ENCODE data around the gene NRIP1.

Gene NRIP1

DNA sequence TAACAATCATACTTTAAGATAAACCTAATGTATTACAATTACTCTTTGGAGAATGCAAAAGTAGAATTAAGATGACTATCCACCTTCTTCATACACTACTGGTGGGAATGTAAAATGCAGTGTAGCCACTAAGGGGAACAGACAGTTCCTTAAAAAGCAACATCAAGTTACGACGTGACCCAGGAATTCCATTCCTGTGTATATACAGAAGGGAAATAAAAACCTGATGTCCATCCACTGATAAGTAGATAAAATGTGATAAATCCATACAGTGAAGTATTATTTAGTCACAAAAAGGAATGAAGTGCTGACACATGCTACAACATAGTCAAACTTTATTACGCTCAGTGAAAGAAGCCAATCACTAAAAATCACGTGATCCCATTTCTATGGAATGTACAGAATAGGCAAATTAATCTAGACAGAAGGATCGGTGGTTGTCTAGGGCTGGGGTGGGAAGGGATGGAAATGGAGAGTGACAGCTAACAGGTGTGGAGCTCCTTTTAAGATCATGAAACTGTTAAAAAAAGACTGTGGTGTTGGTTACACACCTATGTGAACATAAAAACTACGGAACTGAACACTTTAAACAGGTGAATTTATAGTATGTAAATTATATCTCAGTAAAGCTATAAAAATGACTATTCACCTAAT is 42.1 kb downstream of the NRIP1 start:
- H3K9me3 ChIP-seq (ENCODE audit: control insufficient read depth in 2 of 2, low read length in 2 of 2): no peaks in the 10 kb centered on the region
- H3K27ac ChIP-seq (ENCODE audit: low read length): no peak overlapping the region
- H3K9ac ChIP-seq (ENCODE audit: low read length in 2 of 2): no peak overlapping the region
- no peaks in the 10 kb centered on the region for H3K36me3 ChIP-seq (ENCODE audit: control insufficient read depth in 2 of 2, insufficient read depth in 2 of 2, low read length in 2 of 2)
- no peak overlapping the region for H3K4me3 ChIP-seq (ENCODE audit: low read length in 2 of 2)
- H3K4me1 ChIP-seq (ENCODE audit: control insufficient read depth, insufficient read depth, low read length): no peaks in the 10 kb centered on the region
- H3K27me3 ChIP-seq (ENCODE audit: control insufficient read depth in 1 of 2, insufficient read depth in 2 of 2, low read length in 2 of 2): no peaks in the 10 kb centered on the region

GRCh38 chr21:15020797-15021196 is 44.0 kb downstream of the NRIP1 start:
- no peak overlapping the region for H3K4me3 ChIP-seq (ENCODE audit: low read length in 2 of 2)
- H3K4me1 ChIP-seq (ENCODE audit: control insufficient read depth, insufficient read depth, low read length): no peaks in the 10 kb centered on the region
- no peaks in the 10 kb centered on the region for H3K36me3 ChIP-seq (ENCODE audit: control insufficient read depth in 2 of 2, insufficient read depth in 2 of 2, low read length in 2 of 2)
- H3K9ac ChIP-seq (ENCODE audit: low read length in 2 of 2): no peak overlapping the region
- H3K27ac ChIP-seq (ENCODE audit: low read length): no peak overlapping the region
- no peaks in the 10 kb centered on the region for H3K27me3 ChIP-seq (ENCODE audit: control insufficient read depth in 1 of 2, insufficient read depth in 2 of 2, low read length in 2 of 2)
- H3K9me3 ChIP-seq (ENCODE audit: control insufficient read depth in 2 of 2, low read length in 2 of 2): no peaks in the 10 kb centered on the region

DNA sequence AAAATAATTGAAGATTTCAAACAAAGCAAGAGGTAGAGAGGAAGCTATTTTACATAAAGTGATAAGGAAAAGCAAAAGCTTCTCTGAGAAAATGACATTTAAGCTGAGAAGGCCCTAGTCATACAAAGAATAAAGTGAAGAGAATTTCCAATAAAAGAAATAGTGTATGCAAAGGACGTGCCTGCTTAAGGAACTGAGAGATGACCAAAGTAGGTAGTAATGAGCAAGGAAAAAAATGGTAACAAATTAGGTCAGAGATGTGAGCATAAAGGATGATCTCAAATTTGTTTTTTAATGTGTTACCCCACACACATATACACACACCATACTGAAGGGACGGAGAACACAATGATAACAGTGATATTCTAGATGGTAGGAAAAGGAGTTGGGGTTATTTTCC is 46.4 kb downstream of the NRIP1 start:
- H3K9me3 ChIP-seq (ENCODE audit: control insufficient read depth in 2 of 2, low read length in 2 of 2): no peaks in the 10 kb centered on the region
- H3K4me1 ChIP-seq (ENCODE audit: control insufficient read depth, insufficient read depth, low read length): no peaks in the 10 kb centered on the region
- H3K36me3 ChIP-seq (ENCODE audit: control insufficient read depth in 2 of 2, insufficient read depth in 2 of 2, low read length in 2 of 2): no peaks in the 10 kb centered on the region
- H3K27me3 ChIP-seq (ENCODE audit: control insufficient read depth in 1 of 2, insufficient read depth in 2 of 2, low read length in 2 of 2): no peaks in the 10 kb centered on the region
- H3K4me3 ChIP-seq (ENCODE audit: low read length in 2 of 2): no peak overlapping the region
- H3K9ac ChIP-seq (ENCODE audit: low read length in 2 of 2): no peak overlapping the region
- no peak overlapping the region for H3K27ac ChIP-seq (ENCODE audit: low read length)

GRCh38 chr21:15015622-15016471 is 49.0 kb downstream of the NRIP1 start:
- Histone ChIP-seq H3K27ac (ENCODE audit: low read length) (no peak overlapping the region), H3K4me1 (ENCODE audit: control insufficient read depth, insufficient read depth, low read length) (no peaks in the 10 kb centered on the region), H3K9ac (ENCODE audit: low read length in 2 of 2) (no peak overlapping the region), H3K27me3 (ENCODE audit: control insufficient read depth in 1 of 2, insufficient read depth in 2 of 2, low read length in 2 of 2) (no peaks in the 10 kb centered on the region), H3K36me3 (ENCODE audit: control insufficient read depth in 2 of 2, insufficient read depth in 2 of 2, low read length in 2 of 2) (no peaks in the 10 kb centered on the region), H3K9me3 (ENCODE audit: control insufficient read depth in 2 of 2, low read length in 2 of 2) (no peaks in the 10 kb centered on the region), H3K4me3 (ENCODE audit: low read length in 2 of 2) (no peak overlapping the region)

GRCh38 chr21:15014221-15014620 is 50.6 kb downstream of the NRIP1 start:
- H3K9me3 ChIP-seq (ENCODE audit: control insufficient read depth in 2 of 2, low read length in 2 of 2): no peaks in the 10 kb centered on the region
- H3K4me1 ChIP-seq (ENCODE audit: control insufficient read depth, insufficient read depth, low read length): no peaks in the 10 kb centered on the region
- H3K9ac ChIP-seq (ENCODE audit: low read length in 2 of 2): no peak overlapping the region
- H3K36me3 ChIP-seq (ENCODE audit: control insufficient read depth in 2 of 2, insufficient read depth in 2 of 2, low read length in 2 of 2): no peaks in the 10 kb centered on the region
- no peaks in the 10 kb centered on the region for H3K27me3 ChIP-seq (ENCODE audit: control insufficient read depth in 1 of 2, insufficient read depth in 2 of 2, low read length in 2 of 2)
- H3K4me3 ChIP-seq (ENCODE audit: low read length in 2 of 2): no peak overlapping the region
- no peak overlapping the region for H3K27ac ChIP-seq (ENCODE audit: low read length)

DNA sequence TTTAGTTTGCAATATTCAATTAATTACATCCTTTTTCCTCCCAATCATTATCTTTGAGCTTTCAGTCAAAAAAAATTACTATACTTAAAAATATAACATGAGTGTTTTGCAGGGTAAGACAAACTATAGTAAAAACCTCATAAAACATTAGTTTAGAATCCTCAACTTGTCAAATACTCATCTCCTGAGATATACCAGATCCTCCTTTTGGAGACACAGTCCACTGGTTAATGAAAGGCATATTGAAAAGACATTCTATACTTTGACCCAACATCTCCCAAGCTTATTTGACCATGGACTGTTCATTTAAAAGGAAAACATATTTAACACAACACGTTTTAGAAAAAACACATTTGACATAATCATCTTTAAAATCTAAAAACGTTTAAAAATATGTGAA is 52.8 kb downstream of the NRIP1 start:
- H3K9me3 ChIP-seq (ENCODE audit: control insufficient read depth in 2 of 2, low read length in 2 of 2): no peaks in the 10 kb centered on the region
- no peak overlapping the region for H3K4me3 ChIP-seq (ENCODE audit: low read length in 2 of 2)
- H3K27ac ChIP-seq (ENCODE audit: low read length): no peak overlapping the region
- no peaks in the 10 kb centered on the region for H3K36me3 ChIP-seq (ENCODE audit: control insufficient read depth in 2 of 2, insufficient read depth in 2 of 2, low read length in 2 of 2)
- H3K9ac ChIP-seq (ENCODE audit: low read length in 2 of 2): no peak overlapping the region
- H3K27me3 ChIP-seq (ENCODE audit: control insufficient read depth in 1 of 2, insufficient read depth in 2 of 2, low read length in 2 of 2): no peaks in the 10 kb centered on the region
- H3K4me1 ChIP-seq (ENCODE audit: control insufficient read depth, insufficient read depth, low read length): no peaks in the 10 kb centered on the region

- Histone ChIP-seq H3K4me3 (ENCODE audit: low read length in 2 of 2) (no peak overlapping the region), H3K36me3 (ENCODE audit: control insufficient read depth in 2 of 2, insufficient read depth in 2 of 2, low read length in 2 of 2) (no peaks in the 10 kb centered on the region), H3K27me3 (ENCODE audit: control insufficient read depth in 1 of 2, insufficient read depth in 2 of 2, low read length in 2 of 2) (no peaks in the 10 kb centered on the region), H3K9ac (ENCODE audit: low read length in 2 of 2) (no peak overlapping the region), H3K27ac (ENCODE audit: low read length) (no peak overlapping the region), H3K9me3 (ENCODE audit: control insufficient read depth in 2 of 2, low read length in 2 of 2) (no peaks in the 10 kb centered on the region), H3K4me1 (ENCODE audit: control insufficient read depth, insufficient read depth, low read length) (no peaks in the 10 kb centered on the region)
Measured at GRCh38 chr21:15010645-15011044, 54.2 kb downstream of the NRIP1 start.

- no peak overlapping the region for H3K27ac ChIP-seq (ENCODE audit: low read length)
- H3K9me3 ChIP-seq (ENCODE audit: control insufficient read depth in 2 of 2, low read length in 2 of 2): no peaks in the 10 kb centered on the region
- no peaks in the 10 kb centered on the region for H3K4me1 ChIP-seq (ENCODE audit: control insufficient read depth, insufficient read depth, low read length)
Measured at GRCh38 chr21:15009837-15010363, 54.9 kb downstream of the NRIP1 start.

DNA sequence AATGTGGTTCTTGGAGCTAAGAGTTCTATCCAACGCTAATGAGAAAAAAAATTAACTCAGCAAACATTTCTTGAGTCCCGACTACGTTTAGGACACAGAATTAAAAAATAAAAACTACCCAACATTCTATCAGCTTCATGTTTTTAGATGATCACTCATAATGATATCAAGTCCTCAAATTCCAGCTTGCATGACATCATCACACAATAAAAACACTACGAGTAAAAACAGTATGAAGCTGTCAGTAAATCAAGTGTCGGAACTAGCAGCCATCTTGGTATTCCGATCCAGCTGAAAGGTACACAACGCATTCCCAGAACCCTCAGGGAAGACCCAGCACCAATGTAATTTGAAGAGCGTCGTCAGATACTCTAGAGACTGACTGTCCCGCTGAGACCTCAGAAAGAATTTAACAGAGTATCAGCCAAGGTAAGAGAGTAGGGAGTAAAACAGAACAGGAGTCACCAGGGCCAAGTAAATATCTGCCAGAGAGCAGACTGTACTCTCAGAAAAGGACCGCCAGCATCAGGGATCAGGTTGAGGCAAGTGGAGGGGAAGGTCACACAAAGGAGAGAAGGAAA is 57.0 kb downstream of the NRIP1 start:
- Histone ChIP-seq H3K9ac (ENCODE audit: low read length in 2 of 2) (no peak overlapping the region), H3K27ac (ENCODE audit: low read length) (no peak overlapping the region), H3K27me3 (ENCODE audit: control insufficient read depth in 1 of 2, insufficient read depth in 2 of 2, low read length in 2 of 2) (no peaks in the 10 kb centered on the region), H3K4me1 (ENCODE audit: control insufficient read depth, insufficient read depth, low read length) (no peaks in the 10 kb centered on the region), H3K36me3 (ENCODE audit: control insufficient read depth in 2 of 2, insufficient read depth in 2 of 2, low read length in 2 of 2) (no peaks in the 10 kb centered on the region), H3K4me3 (ENCODE audit: low read length in 2 of 2) (no peak overlapping the region), H3K9me3 (ENCODE audit: control insufficient read depth in 2 of 2, low read length in 2 of 2) (no peaks in the 10 kb centered on the region)

More at GRCh38 chr21:15009837-15010363, 54.9 kb downstream of the NRIP1 start:
- H3K36me3 ChIP-seq (ENCODE audit: control insufficient read depth in 2 of 2, insufficient read depth in 2 of 2, low read length in 2 of 2): no peaks in the 10 kb centered on the region
- H3K9ac ChIP-seq (ENCODE audit: low read length in 2 of 2): no peak overlapping the region
- no peak overlapping the region for H3K4me3 ChIP-seq (ENCODE audit: low read length in 2 of 2)
- no peaks in the 10 kb centered on the region for H3K27me3 ChIP-seq (ENCODE audit: control insufficient read depth in 1 of 2, insufficient read depth in 2 of 2, low read length in 2 of 2)

DNA sequence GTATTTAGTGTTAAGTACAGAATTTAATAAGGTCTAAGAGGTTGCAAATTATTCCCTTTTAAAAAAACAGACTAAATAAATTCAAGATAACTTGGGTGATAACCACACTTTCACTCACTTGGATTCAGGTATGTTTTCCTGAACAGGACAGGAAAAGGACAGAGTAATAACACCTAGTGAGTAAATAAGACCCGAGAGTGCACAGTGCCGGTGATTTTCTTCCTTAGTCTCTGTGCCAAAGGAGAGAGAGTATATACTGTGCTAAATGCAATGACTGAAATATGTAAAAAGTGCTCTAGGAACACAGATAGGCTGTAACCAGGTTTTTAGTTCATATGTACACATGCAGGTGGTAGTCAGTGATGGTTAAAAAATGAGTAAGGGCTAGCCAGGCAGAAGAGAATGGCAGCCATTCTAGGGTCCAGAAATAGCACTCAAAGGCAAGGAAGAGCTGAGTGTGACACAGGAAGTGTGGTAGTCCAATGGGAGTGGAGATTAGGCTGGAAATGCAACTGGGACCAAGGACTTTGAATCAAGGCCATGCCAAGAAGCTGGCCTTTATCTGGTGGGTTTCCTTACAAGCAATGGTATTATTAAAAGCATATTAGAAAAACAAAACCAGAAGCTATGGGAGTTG is 58.1 kb downstream of the NRIP1 start:
- Histone ChIP-seq H3K9me3 (ENCODE audit: control insufficient read depth in 2 of 2, low read length in 2 of 2) (no peaks in the 10 kb centered on the region), H3K4me3 (ENCODE audit: low read length in 2 of 2) (no peak overlapping the region), H3K4me1 (ENCODE audit: control insufficient read depth, insufficient read depth, low read length) (no peaks in the 10 kb centered on the region), H3K27me3 (ENCODE audit: control insufficient read depth in 1 of 2, insufficient read depth in 2 of 2, low read length in 2 of 2) (no peaks in the 10 kb centered on the region), H3K27ac (ENCODE audit: low read length) (no peak overlapping the region), H3K36me3 (ENCODE audit: control insufficient read depth in 2 of 2, insufficient read depth in 2 of 2, low read length in 2 of 2) (no peaks in the 10 kb centered on the region), H3K9ac (ENCODE audit: low read length in 2 of 2) (no peak overlapping the region)

All from stomach smooth muscle (tissue), 2 donors.